MCF 10A (cell line): ENCODE data around the gene SRC. TPM values are rescaled to one million over a fixed set of nuclear protein-coding genes. Genes with fewer than 3 reads are reported as not detected.

Source experiments
- BruUV-seq: library from RNA; stranded (reverse); fragments of 400-500 nt; replicated peaks from 2 replicates; lab custom pipeline; 2021; lab: Mats Ljungman, UMichigan
- CTCF ChIA-PET: fragments of 300-600 bp; sonication (Branson Sonifier 250); formaldehyde crosslinking; extraction: SDS; loops from one replicate; lab custom pipeline; 2021; ENCODE audit warnings: antibody characterized with exemption, inconsistent platforms; lab: Yijun Ruan, JAX
- POLR2A ChIA-PET: fragments of 300-600, 350-650 bp; sonication (Branson Sonifier 250); formaldehyde crosslinking; extraction: SDS; loops from one replicate; lab custom pipeline; 2020; ENCODE audit warnings: antibody characterized with exemption, inconsistent platforms; lab: Yijun Ruan, JAX
- DNase-seq: peaks from one replicate; pipeline ENCODE4 v3.0.0-alpha.2; 2018; ENCODE audit not compliant: unreplicated experiment
- H3K27ac Mint-ChIP-seq: one replicate; pipeline ENCODE4 v1.8.0; 2022; ENCODE audit warnings: mild to moderate bottlenecking, low read depth, mixed read lengths; ENCODE audit not compliant: unreplicated experiment
- H3K27me3 Mint-ChIP-seq: one replicate; pipeline ENCODE4 v1.8.0; 2022; ENCODE audit warnings: mixed read lengths; ENCODE audit not compliant: insufficient read depth, unreplicated experiment
- H3K36me3 Mint-ChIP-seq: one replicate; pipeline ENCODE4 v1.8.0; 2022; ENCODE audit warnings: mild to moderate bottlenecking, moderate library complexity, mixed read lengths; ENCODE audit not compliant: insufficient read depth, unreplicated experiment
- H3K4me1 Mint-ChIP-seq: one replicate; pipeline ENCODE4 v1.8.0; 2022; ENCODE audit warnings: mixed read lengths; ENCODE audit not compliant: insufficient read depth, unreplicated experiment
- H3K4me3 Mint-ChIP-seq: one replicate; pipeline ENCODE4 v1.8.0; 2022; ENCODE audit warnings: mild to moderate bottlenecking, moderate library complexity, mixed read lengths; ENCODE audit not compliant: unreplicated experiment
- H3K9me3 Mint-ChIP-seq: one replicate; pipeline ENCODE4 v1.8.0; 2022; ENCODE audit warnings: mixed read lengths; ENCODE audit not compliant: unreplicated experiment
- CTCF ChIP-seq: fragments of 200-600 bp; IDR thresholded peaks from one replicate; pipeline ENCODE4 v1.8.0; 2022; ENCODE audit warnings: antibody characterized with exemption, mild to moderate bottlenecking; ENCODE audit not compliant: unreplicated experiment
- intact Hi-C: fragments of 100-400 bp; cut with micrococcal nuclease; formaldehyde crosslinking; loops from 2 replicates; pipeline ENCODE4 v1.14.1; 2022
- total RNA-seq: library from RNA; stranded (reverse); gene quantifications from 2 replicates; pipeline ENCODE4 v1.2.3, GENCODE V29; 2022

Gene SRC
- total RNA-seq, 1 experiment from 2014 or later, result 28.1 TPM

- intact Hi-C loops, result no loop called here
- peaks cover 22% of the 10 kb centered on the region for H3K36me3 Mint-ChIP-seq
- peaks cover 43% of the 10 kb centered on the region for H3K4me1 Mint-ChIP-seq
- H3K27me3 Mint-ChIP-seq, result no peaks in the 10 kb centered on the region
- ChIA-PET CTCF (interaction anchor here (0.6 to 1.2 kb wide), 5 partner anchors 11 to 681 kb away, joined by 3 to 5 read pairs (median 3); no protein-coding TSS in a partner anchor), POLR2A (interaction anchor here (1.0 to 12.4 kb wide), 6 partner anchors 8 to 228 kb away, joined by 3 to 184 read pairs (median 5); partner anchors contain the start of genes BLCAP and MANBAL)
- H3K9me3 Mint-ChIP-seq, result peaks cover 5% of the 10 kb centered on the region
- no peak overlapping the region for H3K27ac Mint-ChIP-seq
- peak; percentile 81 for DNase-seq
- BruUV-seq, result no TSS peak
- TF ChIP-seq CTCF, result no peak
- H3K4me3 Mint-ChIP-seq, result no peak overlapping the region
Measured at GRCh38 chr20:37298190-37298939, 47.6 kb upstream of the SRC start.

- Mint-ChIP-seq H3K36me3 (peaks cover 23% of the 10 kb centered on the region), H3K27me3 (no peaks in the 10 kb centered on the region), H3K27ac (no peak overlapping the region), H3K4me1 (peaks cover 30% of the 10 kb centered on the region), H3K9me3 (no peaks in the 10 kb centered on the region), H3K4me3 (no peak overlapping the region)
- intact Hi-C loops, result no loop called here
- no TSS peak for BruUV-seq
- no peak for TF ChIP-seq CTCF
- DNase-seq, result no peak
- CTCF ChIA-PET, result interaction anchor here (0.7 to 1.2 kb wide), 5 partner anchors 11 to 30 kb away, joined by 3 to 4 read pairs (median 3); no protein-coding TSS in a partner anchor
- POLR2A ChIA-PET, result interaction anchor here (0.7 to 1.8 kb wide), 3 partner anchors 11 to 32 kb away, joined by 3 to 6 read pairs (median 4); partner anchors contain the start of gene MANBAL
Measured at GRCh38 chr20:37299718-37300528, 46.0 kb upstream of the SRC start.

GRCh38 chr20:37301120-37301519 lies 44.8 kb upstream of the SRC start:
- Mint-ChIP-seq H3K27me3 (no peaks in the 10 kb centered on the region), H3K4me3 (no peak overlapping the region), H3K9me3 (no peaks in the 10 kb centered on the region), H3K36me3 (peaks cover 35% of the 10 kb centered on the region), H3K4me1 (peaks cover 21% of the 10 kb centered on the region), H3K27ac (no peak overlapping the region)
- no peak for TF ChIP-seq CTCF
- ChIA-PET CTCF (interaction anchor here (0.6 to 1.2 kb wide), 3 partner anchors 21 to 84 kb away, joined by 3 to 4 read pairs (median 4); no protein-coding TSS in a partner anchor), POLR2A (interaction anchor here (1.0 to 1.1 kb wide), 3 partner anchors 11 to 23 kb away, joined by 3 to 4 read pairs (median 3); partner anchors contain the start of gene MANBAL)
- intact Hi-C loops, result no loop called here
- BruUV-seq, result no TSS peak
- no peak for DNase-seq
